GM19452 (cell line): Measurements from ENCODE around the gene GPC5.

Experiments used
- ATAC-seq: cut with Tn5 transposase; IDR thresholded peaks from one replicate; pipeline ENCODE4 v1.9.1; 2021; ENCODE audit not compliant: unreplicated experiment

The GPC5 gene

GRCh38 chr13:91534996-91535395, 136.6 kb downstream of the GPC5 start:
- no peak for ATAC-seq

- ATAC-seq = no peak
These were observed 139.0 kb downstream of the GPC5 start for GRCh38 chr13:91537376-91537775.

- no peak for ATAC-seq
These were observed 141.1 kb downstream of the GPC5 start for GRCh38 chr13:91539286-91540157.

- no peak for ATAC-seq
These were observed 141.8 kb downstream of the GPC5 start for GRCh38 chr13:91540158-91540736.

GRCh38 chr13:91544723-91545122, 146.3 kb downstream of the GPC5 start:
- no peak for ATAC-seq

GRCh38 chr13:91546900-91547299, 148.5 kb downstream of the GPC5 start:
- ATAC-seq = no peak

GRCh38 chr13:91553584-91553983, 155.2 kb downstream of the GPC5 start:
- no peak for ATAC-seq

GRCh38 chr13:91554101-91554500, 155.7 kb downstream of the GPC5 start:
- ATAC-seq = no peak

GRCh38 chr13:91557328-91558090, 159.1 kb downstream of the GPC5 start:
- no peak for ATAC-seq

- ATAC-seq = no peak
These were observed 165.4 kb downstream of the GPC5 start for GRCh38 chr13:91563799-91564198.

GRCh38 chr13:91564396-91564795, 166.0 kb downstream of the GPC5 start:
- ATAC-seq = no peak

- ATAC-seq = no peak
These were observed 166.9 kb downstream of the GPC5 start for GRCh38 chr13:91565296-91565695.

GRCh38 chr13:91567485-91568207, 169.2 kb downstream of the GPC5 start:
- no peak for ATAC-seq

GRCh38 chr13:91571681-91572080, 173.3 kb downstream of the GPC5 start:
- no peak for ATAC-seq

- no peak for ATAC-seq
These were observed 174.0 kb downstream of the GPC5 start for GRCh38 chr13:91572439-91572838.

GRCh38 chr13:91572944-91573598, 174.7 kb downstream of the GPC5 start:
- no peak for ATAC-seq

- ATAC-seq = no peak
These were observed 176.3 kb downstream of the GPC5 start for GRCh38 chr13:91574766-91575165.

GRCh38 chr13:91576590-91576989, 178.2 kb downstream of the GPC5 start:
- no peak for ATAC-seq

- no peak for ATAC-seq
These were observed 180.9 kb downstream of the GPC5 start for GRCh38 chr13:91579320-91579719.

- no peak for ATAC-seq
These were observed 182.3 kb downstream of the GPC5 start for GRCh38 chr13:91580749-91581148.

- ATAC-seq = no peak
These were observed 188.2 kb downstream of the GPC5 start for GRCh38 chr13:91586609-91587008.
